Astrocyte of the cerebellum (primary cell): ENCODE data around the gene PRKCE.

Source experiments
- DNase-seq: peaks from one replicate; pipeline ENCODE4 v3.0.0-alpha.2; 2011; ENCODE audit warnings: low read depth
- H3K4me3 ChIP-seq: 2 replicates; pipeline ENCODE4 v1.5.1; 2011; ENCODE audit warnings: mild to moderate bottlenecking, low read depth, low read length, moderate library complexity
- CTCF ChIP-seq: IDR thresholded peaks from 2 replicates; pipeline ENCODE4 v1.5.1; 2012; ENCODE audit warnings: low read length, low read depth, moderate library complexity, mild to moderate bottlenecking; ENCODE audit errors: missing control alignments
- in situ Hi-C: cut with HindIII; loops from 2 replicates; pipeline ENCODE4 v1.10.0; 2017; ENCODE audit warnings: low sequenced_read_pairs

PRKCE gene

GRCh38 chr2:46120792-46121555 is 469.5 kb downstream of the PRKCE start:
- no peak for DNase-seq
- in situ Hi-C loops, result no loop called here
- H3K4me3 ChIP-seq, result no peak overlapping the region
- TF ChIP-seq CTCF, result no peak

GRCh38 chr2:46122318-46122976 is 471.0 kb downstream of the PRKCE start:
- TF ChIP-seq CTCF, result no peak
- in situ Hi-C loops, result no loop called here
- H3K4me3 ChIP-seq, result no peak overlapping the region
- DNase-seq, result no peak

GRCh38 chr2:46123013-46123412 is 471.5 kb downstream of the PRKCE start:
- no peak for DNase-seq
- TF ChIP-seq CTCF, result no peak
- H3K4me3 ChIP-seq, result no peak overlapping the region
- in situ Hi-C loops, result no loop called here

- no peak for DNase-seq
- no peak overlapping the region for H3K4me3 ChIP-seq
- in situ Hi-C loops, result loop anchor here (5.0 kb wide), 1 partner anchor 57 kb away; no protein-coding TSS in a partner anchor
- TF ChIP-seq CTCF, result no peak
These were observed 474.3 kb downstream of the PRKCE start for GRCh38 chr2:46125798-46126197.

- H3K4me3 ChIP-seq, result no peak overlapping the region
- no peak for TF ChIP-seq CTCF
- no peak for DNase-seq
- in situ Hi-C loops, result loop anchor here (5.0 kb wide), 1 partner anchor 56 kb away; no protein-coding TSS in a partner anchor
These were observed 475.1 kb downstream of the PRKCE start for GRCh38 chr2:46126571-46126970.

- no peak for DNase-seq
- in situ Hi-C loops, result loop anchor here (5.0 kb wide), 1 partner anchor 55 kb away; no protein-coding TSS in a partner anchor
- TF ChIP-seq CTCF, result no peak
- H3K4me3 ChIP-seq, result no peak overlapping the region
These were observed 475.7 kb downstream of the PRKCE start for GRCh38 chr2:46127176-46127575.
